Measurements from ENCODE around the gene NALCN.

NALCN gene

GRCh38 chr13:101408992-101409656 is 7.2 kb downstream of the NALCN start:
- no peak for TF ChIP-seq CTCF (IDR thresholded peaks at IDR 0.05; ENCODE audit: unreplicated experiment in 3 of 3)
- Mint-ChIP-seq H3K27me3 (ENCODE audit: low read depth) (peaks cover 11% of the 10 kb centered on the region), H3K4me1 (no peaks in the 10 kb centered on the region), H3K27ac (no peak overlapping the region), H3K9me3 (no peaks in the 10 kb centered on the region), H3K36me3 (ENCODE audit: low read depth) (no peaks in the 10 kb centered on the region), H3K4me3 (no peak overlapping the region)

GRCh38 chr13:101408154-101408553 is 8.2 kb downstream of the NALCN start:
- H3K9me3 Mint-ChIP-seq = no peaks in the 10 kb centered on the region
- no peaks in the 10 kb centered on the region for H3K4me1 Mint-ChIP-seq
- peaks cover 9% of the 10 kb centered on the region for H3K27me3 Mint-ChIP-seq (ENCODE audit: low read depth)
- H3K36me3 Mint-ChIP-seq (ENCODE audit: low read depth) = no peaks in the 10 kb centered on the region
- no peak overlapping the region for H3K4me3 Mint-ChIP-seq
- no peak for TF ChIP-seq CTCF (IDR thresholded peaks at IDR 0.05; ENCODE audit: unreplicated experiment in 3 of 3)
- H3K27ac Mint-ChIP-seq = no peak overlapping the region

GRCh38 chr13:101406791-101407190 is 9.5 kb downstream of the NALCN start:
- Mint-ChIP-seq H3K4me3 (no peak overlapping the region), H3K27me3 (ENCODE audit: low read depth) (peaks cover 9% of the 10 kb centered on the region), H3K4me1 (no peaks in the 10 kb centered on the region), H3K27ac (no peak overlapping the region), H3K9me3 (no peaks in the 10 kb centered on the region), H3K36me3 (ENCODE audit: low read depth) (no peaks in the 10 kb centered on the region)
- no peak for TF ChIP-seq CTCF (IDR thresholded peaks at IDR 0.05; ENCODE audit: unreplicated experiment in 3 of 3)

GRCh38 chr13:101401196-101401595 is 15.1 kb downstream of the NALCN start:
- no peak overlapping the region for H3K27ac Mint-ChIP-seq
- H3K4me1 Mint-ChIP-seq = no peaks in the 10 kb centered on the region
- H3K36me3 Mint-ChIP-seq (ENCODE audit: low read depth) = no peaks in the 10 kb centered on the region
- no peak for TF ChIP-seq CTCF (IDR thresholded peaks at IDR 0.05; ENCODE audit: unreplicated experiment in 3 of 3)
- H3K27me3 Mint-ChIP-seq (ENCODE audit: low read depth) = no peaks in the 10 kb centered on the region
- no peaks in the 10 kb centered on the region for H3K9me3 Mint-ChIP-seq
- H3K4me3 Mint-ChIP-seq = no peak overlapping the region

- Mint-ChIP-seq H3K27ac (no peak overlapping the region), H3K36me3 (ENCODE audit: low read depth) (no peaks in the 10 kb centered on the region), H3K4me1 (no peaks in the 10 kb centered on the region), H3K4me3 (no peak overlapping the region), H3K9me3 (no peaks in the 10 kb centered on the region), H3K27me3 (ENCODE audit: low read depth) (no peaks in the 10 kb centered on the region)
- TF ChIP-seq CTCF (IDR thresholded peaks at IDR 0.05; ENCODE audit: unreplicated experiment in 3 of 3) = no peak
Observed at GRCh38 chr13:101399365-101399764, 16.9 kb downstream of the NALCN start.

GRCh38 chr13:101398920-101399319 is 17.4 kb downstream of the NALCN start:
- Mint-ChIP-seq H3K27ac (no peak overlapping the region), H3K27me3 (ENCODE audit: low read depth) (no peaks in the 10 kb centered on the region), H3K4me1 (no peaks in the 10 kb centered on the region), H3K36me3 (ENCODE audit: low read depth) (no peaks in the 10 kb centered on the region), H3K9me3 (no peaks in the 10 kb centered on the region), H3K4me3 (no peak overlapping the region)
- no peak for TF ChIP-seq CTCF (IDR thresholded peaks at IDR 0.05; ENCODE audit: unreplicated experiment in 3 of 3)
